ENCODE results near the gene PTPRJ. TPM values are rescaled to one million over a fixed set of nuclear protein-coding genes. Genes with fewer than 3 reads are reported as not detected.

The PTPRJ gene
- total and polyA plus RNA-seq, 9 of the 15 experiments (the other 6 are each of a cell fraction or from before 2014, with no cell fraction given), result 0.56 to 10.7 (median 4.8) TPM

DNA sequence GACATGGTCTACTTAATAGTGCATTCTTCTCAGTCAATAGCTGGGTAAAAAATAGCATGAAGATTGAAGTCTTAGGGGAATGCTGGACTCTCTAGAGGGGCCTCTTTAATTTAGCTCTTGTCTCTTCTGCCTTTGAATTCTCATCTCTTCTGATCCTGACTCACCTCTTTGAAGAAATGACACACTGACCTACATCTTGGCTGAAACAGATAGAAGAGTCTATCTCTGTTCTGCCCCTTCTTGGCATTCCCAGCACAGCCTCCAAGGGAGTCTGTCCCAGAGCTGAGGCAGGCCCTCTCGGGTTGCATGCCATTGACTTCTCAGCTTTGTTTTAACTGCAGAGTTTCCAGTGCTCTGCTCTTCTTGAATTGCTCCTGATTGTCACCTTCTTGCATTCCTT, 55.7 kb downstream of the PTPRJ start:
- WGBS (ENCODE audit: insufficient coverage, low coverage, missing lambda C conversion rate), result 17% methylated on average over 1 of the region's 1 CpG
- Histone ChIP-seq H3K9me3 (replicated peaks; ENCODE audit: control insufficient read depth, insufficient read depth, low read depth, low read length) (no peaks in the 10 kb centered on the region), H3K27me3 (ENCODE audit: control insufficient read depth in 2 of 2, insufficient read depth in 2 of 2, low read length in 2 of 2) (no peaks in the 10 kb centered on the region), H2AFZ (ENCODE audit: low read depth, low read length) (no peak overlapping the region), H3K9me1 (ENCODE audit: control insufficient read depth, insufficient read depth, low read length) (no peaks in the 10 kb centered on the region), H3K79me2 (ENCODE audit: control insufficient read depth, insufficient read depth, low read length) (no peaks in the 10 kb centered on the region), H3K36me3 (ENCODE audit: control insufficient read depth, insufficient read depth, low read length) (no peaks in the 10 kb centered on the region), H3K4me3 (no peak overlapping the region), H3K4me2 (ENCODE audit: insufficient read depth, low read length) (no peak overlapping the region), H3K9ac (ENCODE audit: insufficient read depth in 1 of 2, low read depth in 2 of 2, low read length in 2 of 2) (no peak overlapping the region), H3K27ac (ENCODE audit: extremely low read depth, low read depth, low read length) (no peak overlapping the region), H3K4me1 (replicated peaks in 1 of 2; ENCODE audit: control insufficient read depth in 2 of 2, insufficient read depth in 2 of 2, low read length in 2 of 2) (no peaks in the 10 kb centered on the region; a peak in 2 of 5 replicates), H4K20me1 (replicated peaks; ENCODE audit: control insufficient read depth, insufficient read depth, low read length) (0 out of 2 replicates have a peak, but pooled peaks cover 2% of the 10 kb centered on the region)
- intact Hi-C loops (cut with micrococcal nuclease) (no loop called here), in situ Hi-C loops (cut with MboI) (no loop called here)
- no TSS peak for BruUV-seq (replicated peaks)
- no peak; the same call in none of the 3 replicates for ATAC-seq
- FAIRE-seq, result no peak
- ChIA-PET CTCF (ENCODE audit: low intra/inter-chr PET ratio) (no interaction called here), POLR2A (interaction anchor here (0.7 to 1.9 kb wide), 3 partner anchors 10 to 210 kb away, joined by 3 to 6 read pairs (median 3); no protein-coding TSS in a partner anchor)
- DNase-seq (ENCODE audit: extremely low read depth in 1 of 4, low spot score in 3 of 4), result no peak
- TF ChIP-seq MXI1 (IDR thresholded peaks at IDR 0.05; ENCODE audit: low read depth, low read length) (no peak), KLF13 (tag; IDR thresholded peaks at IDR 0.05; ENCODE audit: borderline replicate concordance, low read depth) (no peak), BRD9 (IDR thresholded peaks at IDR 0.05; ENCODE audit: low read depth, partially characterized antibody) (no peak), EZH2 (IDR thresholded peaks at IDR 0.05; ENCODE audit: borderline replicate concordance, low read depth, low read length) (no peak), ESRRA (IDR thresholded peaks at IDR 0.05; ENCODE audit: borderline replicate concordance, low read depth) (no peak), NFE2 (IDR thresholded peaks at IDR 0.05; ENCODE audit: low read depth) (no peak), HEY1 (CRISPR knock-in tag; IDR thresholded peaks at IDR 0.05; ENCODE audit: borderline replicate concordance) (no peak), ZNF282 (CRISPR knock-in tag; IDR thresholded peaks at IDR 0.05) (no peak), DLX4 (CRISPR knock-in tag; IDR thresholded peaks at IDR 0.05) (no peak), MIER1 (IDR thresholded peaks at IDR 0.05; ENCODE audit: low read depth) (no peak), ZKSCAN8 (CRISPR knock-in tag; IDR thresholded peaks at IDR 0.05) (no peak), ARID3B (CRISPR knock-in tag; IDR thresholded peaks at IDR 0.05; ENCODE audit: borderline replicate concordance) (no peak), HLTF (IDR thresholded peaks at IDR 0.05) (no peak)
- TF ChIP-seq, protein P1, sequence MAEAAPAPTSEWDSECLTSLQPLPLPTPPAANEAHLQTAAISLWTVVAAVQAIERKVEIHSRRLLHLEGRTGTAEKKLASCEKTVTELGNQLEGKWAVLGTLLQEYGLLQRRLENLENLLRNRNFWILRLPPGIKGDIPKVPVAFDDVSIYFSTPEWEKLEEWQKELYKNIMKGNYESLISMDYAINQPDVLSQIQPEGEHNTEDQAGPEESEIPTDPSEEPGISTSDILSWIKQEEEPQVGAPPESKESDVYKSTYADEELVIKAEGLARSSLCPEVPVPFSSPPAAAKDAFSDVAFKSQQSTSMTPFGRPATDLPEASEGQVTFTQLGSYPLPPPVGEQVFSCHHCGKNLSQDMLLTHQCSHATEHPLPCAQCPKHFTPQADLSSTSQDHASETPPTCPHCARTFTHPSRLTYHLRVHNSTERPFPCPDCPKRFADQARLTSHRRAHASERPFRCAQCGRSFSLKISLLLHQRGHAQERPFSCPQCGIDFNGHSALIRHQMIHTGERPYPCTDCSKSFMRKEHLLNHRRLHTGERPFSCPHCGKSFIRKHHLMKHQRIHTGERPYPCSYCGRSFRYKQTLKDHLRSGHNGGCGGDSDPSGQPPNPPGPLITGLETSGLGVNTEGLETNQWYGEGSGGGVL (CRISPR knock-in tag; IDR thresholded peaks at IDR 0.05), result no peak
- TF ChIP-seq, protein P2, sequence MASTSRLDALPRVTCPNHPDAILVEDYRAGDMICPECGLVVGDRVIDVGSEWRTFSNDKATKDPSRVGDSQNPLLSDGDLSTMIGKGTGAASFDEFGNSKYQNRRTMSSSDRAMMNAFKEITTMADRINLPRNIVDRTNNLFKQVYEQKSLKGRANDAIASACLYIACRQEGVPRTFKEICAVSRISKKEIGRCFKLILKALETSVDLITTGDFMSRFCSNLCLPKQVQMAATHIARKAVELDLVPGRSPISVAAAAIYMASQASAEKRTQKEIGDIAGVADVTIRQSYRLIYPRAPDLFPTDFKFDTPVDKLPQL (IDR thresholded peaks at IDR 0.05; ENCODE audit: extremely low read depth, insufficient read length), result no peak

Data from K562 (cell line).